Measurements from ENCODE around the gene DENND1B. TPM values are rescaled to one million over a fixed set of nuclear protein-coding genes. Genes with fewer than 3 reads are reported as not detected.

DENND1B gene
- total RNA-seq, 3 donors from 2014 or later: 10.1 to 54.7 (median 29.8) TPM

DNA sequence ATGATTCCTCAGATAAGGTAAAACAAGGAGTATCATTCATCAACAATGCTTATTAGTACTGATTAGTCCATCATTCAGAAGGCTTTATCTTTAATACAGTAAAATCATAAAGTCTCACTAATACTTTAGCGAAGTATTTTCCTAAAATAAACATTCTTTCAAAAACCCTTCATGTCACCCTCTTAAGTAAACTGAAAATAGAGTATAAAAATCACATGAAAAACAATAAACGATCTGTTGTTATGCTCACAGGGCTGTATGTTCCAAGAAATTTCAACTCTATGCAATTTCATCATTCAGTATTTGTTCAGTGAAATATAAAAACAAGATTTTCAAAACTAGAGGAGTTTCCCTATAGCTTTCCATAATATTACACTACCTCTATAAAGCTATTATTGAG lies 102.0 kb downstream of the DENND1B start:
- no peak overlapping the region for H3K4me3 ChIP-seq
- intact Hi-C loops (cut with DNase I; ENCODE audit: low total_unique reads): no loop called here
- no peaks in the 10 kb centered on the region for H3K36me3 ChIP-seq
- H3K27me3 ChIP-seq: no peaks in the 10 kb centered on the region
- TF ChIP-seq, protein P1, sequence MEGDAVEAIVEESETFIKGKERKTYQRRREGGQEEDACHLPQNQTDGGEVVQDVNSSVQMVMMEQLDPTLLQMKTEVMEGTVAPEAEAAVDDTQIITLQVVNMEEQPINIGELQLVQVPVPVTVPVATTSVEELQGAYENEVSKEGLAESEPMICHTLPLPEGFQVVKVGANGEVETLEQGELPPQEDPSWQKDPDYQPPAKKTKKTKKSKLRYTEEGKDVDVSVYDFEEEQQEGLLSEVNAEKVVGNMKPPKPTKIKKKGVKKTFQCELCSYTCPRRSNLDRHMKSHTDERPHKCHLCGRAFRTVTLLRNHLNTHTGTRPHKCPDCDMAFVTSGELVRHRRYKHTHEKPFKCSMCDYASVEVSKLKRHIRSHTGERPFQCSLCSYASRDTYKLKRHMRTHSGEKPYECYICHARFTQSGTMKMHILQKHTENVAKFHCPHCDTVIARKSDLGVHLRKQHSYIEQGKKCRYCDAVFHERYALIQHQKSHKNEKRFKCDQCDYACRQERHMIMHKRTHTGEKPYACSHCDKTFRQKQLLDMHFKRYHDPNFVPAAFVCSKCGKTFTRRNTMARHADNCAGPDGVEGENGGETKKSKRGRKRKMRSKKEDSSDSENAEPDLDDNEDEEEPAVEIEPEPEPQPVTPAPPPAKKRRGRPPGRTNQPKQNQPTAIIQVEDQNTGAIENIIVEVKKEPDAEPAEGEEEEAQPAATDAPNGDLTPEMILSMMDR (IDR thresholded peaks at IDR 0.05): no peak
- TF ChIP-seq POLR2AphosphoS5 (IDR thresholded peaks at IDR 0.05): no peak
- TF ChIP-seq POLR2A (IDR thresholded peaks at IDR 0.05): no peak
- H3K27ac ChIP-seq: no peak overlapping the region
- no peaks in the 10 kb centered on the region for H3K9me3 ChIP-seq
- no peaks in the 10 kb centered on the region for H3K4me1 ChIP-seq
- DNase-seq (ENCODE audit: low spot score in 2 of 2): no peak

DNA sequence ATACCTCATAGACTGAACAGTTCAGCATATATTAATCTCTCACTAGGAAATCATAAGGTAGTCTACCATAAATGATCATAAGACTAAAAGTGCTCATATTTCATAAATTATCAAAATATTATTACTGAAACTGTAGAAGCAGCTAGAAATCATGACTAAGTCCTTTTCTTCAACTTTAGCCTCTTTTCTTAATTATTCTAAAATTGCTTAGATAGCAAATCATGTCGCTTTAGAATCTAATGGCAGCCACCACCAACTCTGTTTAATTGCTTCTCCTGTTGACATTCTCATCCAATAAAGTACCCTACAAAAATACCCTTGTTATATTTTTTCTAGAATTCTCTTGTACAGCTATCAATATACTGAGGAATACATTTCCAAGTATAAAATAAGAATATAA lies 102.9 kb downstream of the DENND1B start:
- Histone ChIP-seq H3K4me3 (no peak overlapping the region), H3K4me1 (no peaks in the 10 kb centered on the region), H3K27me3 (no peaks in the 10 kb centered on the region), H3K9me3 (no peaks in the 10 kb centered on the region), H3K27ac (no peak overlapping the region), H3K36me3 (no peaks in the 10 kb centered on the region)
- DNase-seq (ENCODE audit: low spot score in 2 of 2): no peak
- TF ChIP-seq POLR2AphosphoS5 (IDR thresholded peaks at IDR 0.05) (no peak), POLR2A (IDR thresholded peaks at IDR 0.05) (no peak)
- TF ChIP-seq, protein P1 (IDR thresholded peaks at IDR 0.05): no peak
- intact Hi-C loops (cut with DNase I; ENCODE audit: low total_unique reads): no loop called here

DNA sequence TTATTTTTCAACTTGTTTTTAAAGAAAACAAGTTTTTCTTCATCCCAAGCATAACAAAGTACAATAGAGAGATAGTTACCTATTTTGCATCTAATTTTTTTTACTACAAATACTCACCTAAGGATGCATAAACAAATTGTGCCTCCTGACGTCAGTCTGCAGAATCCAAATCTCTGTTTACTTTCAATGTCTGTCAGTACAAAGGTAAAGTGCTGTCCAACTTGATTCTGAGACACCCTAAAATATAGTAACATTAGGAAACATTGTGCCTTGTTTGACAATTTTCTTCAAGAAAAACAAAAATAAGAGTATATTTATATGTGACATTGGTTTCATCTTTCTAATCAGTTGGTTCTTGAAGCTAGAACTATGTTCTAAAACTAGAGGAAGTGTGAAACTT lies 103.4 kb downstream of the DENND1B start:
- TF ChIP-seq POLR2AphosphoS5 (IDR thresholded peaks at IDR 0.05) (no peak), POLR2A (IDR thresholded peaks at IDR 0.05) (no peak)
- TF ChIP-seq, protein P1 (IDR thresholded peaks at IDR 0.05): no peak
- H3K27ac ChIP-seq: no peak overlapping the region
- intact Hi-C loops (cut with DNase I; ENCODE audit: low total_unique reads): no loop called here
- H3K36me3 ChIP-seq: no peaks in the 10 kb centered on the region
- no peak overlapping the region for H3K4me3 ChIP-seq
- no peak for DNase-seq (ENCODE audit: low spot score in 2 of 2)
- no peaks in the 10 kb centered on the region for H3K27me3 ChIP-seq
- H3K4me1 ChIP-seq: no peaks in the 10 kb centered on the region
- H3K9me3 ChIP-seq: no peaks in the 10 kb centered on the region

DNA sequence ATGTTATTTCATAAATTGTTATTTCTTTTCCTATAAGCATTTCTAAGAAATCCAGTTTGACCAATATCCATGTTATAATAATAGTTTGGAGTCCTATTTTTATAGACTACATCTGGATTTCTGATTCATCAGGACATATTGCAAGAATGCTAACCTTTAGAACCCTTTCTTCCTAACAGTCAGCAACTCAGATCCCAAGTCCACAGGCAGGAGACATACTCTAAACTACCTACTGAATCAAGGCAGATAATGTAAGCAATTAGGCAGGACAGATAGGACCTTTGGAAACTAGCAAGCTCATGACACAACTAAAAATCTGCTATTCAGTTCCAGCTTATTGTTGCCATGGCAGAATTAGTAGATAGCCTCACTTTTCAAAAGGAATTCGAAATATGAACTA lies 104.1 kb downstream of the DENND1B start:
- TF ChIP-seq, protein P1 (IDR thresholded peaks at IDR 0.05): no peak
- TF ChIP-seq POLR2AphosphoS5 (IDR thresholded peaks at IDR 0.05) (no peak), POLR2A (IDR thresholded peaks at IDR 0.05) (no peak)

DNA sequence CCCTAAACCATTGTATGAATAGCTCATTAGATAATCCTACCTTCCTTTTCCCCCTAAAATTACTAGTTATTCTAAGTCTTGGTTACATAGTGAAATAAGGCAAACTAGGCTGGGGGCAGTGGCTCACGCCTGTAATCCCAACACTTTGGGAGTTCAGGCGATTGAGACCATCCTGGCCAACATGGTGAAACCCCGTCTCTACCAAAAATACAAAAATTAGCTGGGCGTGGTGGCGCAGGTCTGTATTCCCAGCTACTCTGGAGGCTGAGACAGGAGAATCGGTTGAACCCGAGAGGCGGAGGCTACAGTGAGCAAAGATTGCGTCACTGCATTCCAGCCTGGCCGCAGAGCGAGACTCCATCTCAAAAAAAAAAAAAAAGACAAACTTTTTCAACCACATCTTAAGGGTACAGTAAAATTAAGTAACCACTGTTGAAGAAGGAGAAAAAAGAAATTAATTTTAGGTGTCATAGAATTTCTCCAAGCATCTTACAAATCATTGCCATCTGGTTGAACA lies 108.5 kb downstream of the DENND1B start:
- Histone ChIP-seq H3K27ac (no peak overlapping the region), H3K4me3 (no peak overlapping the region), H3K9me3 (no peaks in the 10 kb centered on the region), H3K4me1 (no peaks in the 10 kb centered on the region), H3K27me3 (no peaks in the 10 kb centered on the region), H3K36me3 (no peaks in the 10 kb centered on the region)
- DNase-seq (ENCODE audit: low spot score in 2 of 2): no peak
- intact Hi-C loops (cut with DNase I; ENCODE audit: low total_unique reads): no loop called here
- no peak for TF ChIP-seq POLR2AphosphoS5 (IDR thresholded peaks at IDR 0.05)
- TF ChIP-seq, protein P1 (IDR thresholded peaks at IDR 0.05): no peak
- TF ChIP-seq POLR2A (IDR thresholded peaks at IDR 0.05): no peak

More for the DNA sequence above, 104.1 kb downstream of the DENND1B start:
- H3K4me1 ChIP-seq: no peaks in the 10 kb centered on the region
- H3K27ac ChIP-seq: no peak overlapping the region
- no peaks in the 10 kb centered on the region for H3K9me3 ChIP-seq
- no peak for DNase-seq (ENCODE audit: low spot score in 2 of 2)
- H3K27me3 ChIP-seq: no peaks in the 10 kb centered on the region
- intact Hi-C loops (cut with DNase I; ENCODE audit: low total_unique reads): no loop called here
- H3K36me3 ChIP-seq: no peaks in the 10 kb centered on the region
- no peak overlapping the region for H3K4me3 ChIP-seq

All from breast epithelium (tissue), 4 donors.